ENCODE data around the gene MAP1LC3A.

MAP1LC3A gene

GRCh38 chr20:34578521-34578920 is 20.0 kb downstream of the MAP1LC3A start:
- DNase-seq: no peak

DNA sequence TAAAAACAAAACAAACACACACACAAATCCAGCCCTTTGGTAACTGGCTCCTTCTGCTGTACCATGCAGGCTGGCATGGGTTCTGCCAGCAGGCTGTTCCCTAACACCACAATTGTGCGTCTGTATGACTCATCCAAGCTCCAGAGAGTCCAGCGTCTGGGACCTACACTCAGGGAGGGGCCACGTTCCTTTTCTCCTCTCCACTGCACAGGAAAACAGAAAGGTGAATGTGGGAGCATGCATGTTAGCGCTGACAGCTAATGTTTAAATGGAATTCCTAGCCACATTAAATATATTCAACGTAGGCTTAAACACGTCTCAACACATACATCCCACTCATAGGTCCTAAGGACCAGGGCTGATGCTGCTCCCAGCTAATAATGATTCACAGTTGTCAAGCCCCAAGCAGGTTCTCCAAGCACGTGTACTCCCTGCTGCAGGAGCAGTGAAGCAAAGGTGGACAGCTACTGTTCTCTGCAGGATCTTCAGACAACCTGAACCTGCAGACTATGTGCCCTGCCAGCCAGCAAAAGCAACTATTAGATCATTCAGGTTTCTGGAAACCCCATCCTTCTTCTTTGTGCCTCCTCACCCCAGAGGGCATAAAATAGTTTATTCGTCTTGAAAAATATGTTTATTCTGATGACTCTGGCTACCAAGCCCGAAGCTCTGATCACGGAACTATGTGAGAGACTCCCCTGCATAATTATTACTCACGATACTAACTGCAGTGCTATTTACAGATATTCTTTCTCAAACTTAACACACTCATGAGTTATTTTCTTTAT is 20.9 kb downstream of the MAP1LC3A start:
- no peak for DNase-seq

DNA sequence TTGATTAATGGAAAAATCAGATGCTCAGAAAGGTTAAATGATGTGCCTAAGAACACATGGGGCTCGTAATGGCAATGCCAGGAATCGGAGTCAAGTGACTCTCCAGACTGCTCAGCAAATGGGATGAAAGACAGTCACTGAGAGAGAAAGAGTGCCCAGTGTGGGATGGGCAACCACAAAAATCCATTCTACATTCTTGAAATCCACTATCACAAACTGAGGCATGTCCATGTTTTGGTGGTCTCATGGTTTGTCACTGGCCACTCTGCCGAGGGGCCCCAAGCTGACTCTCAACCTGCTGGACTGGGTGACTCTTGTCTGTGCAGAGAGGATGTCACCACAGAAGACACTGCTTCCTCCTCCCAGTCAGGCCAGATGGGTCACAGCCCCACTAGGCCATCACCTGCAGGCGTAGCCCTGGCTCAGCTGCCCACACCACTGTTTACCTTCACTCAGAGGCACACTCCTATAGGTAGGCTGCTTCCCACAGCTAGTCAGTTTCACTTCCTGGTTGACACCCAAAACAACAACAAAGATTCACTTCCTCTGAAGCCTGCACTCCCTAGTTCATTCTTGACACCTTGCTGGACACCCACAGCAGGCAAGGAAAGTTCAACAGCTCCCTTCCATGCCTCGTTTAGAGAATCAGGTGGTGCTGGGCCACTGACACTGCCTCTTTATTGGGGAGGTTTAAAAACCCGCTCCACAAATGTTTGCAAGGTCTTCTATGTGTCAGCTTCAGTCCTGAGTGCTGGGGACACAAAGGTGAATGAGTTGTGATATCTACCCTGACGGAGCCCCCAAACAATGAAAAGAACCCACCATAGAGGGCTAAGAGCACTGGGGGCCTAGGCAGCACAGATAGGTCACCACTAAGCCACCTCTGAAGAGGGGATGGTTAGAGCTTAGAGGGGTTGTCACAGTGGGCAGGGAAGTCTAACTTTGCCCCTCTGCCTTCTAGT is 21.7 kb downstream of the MAP1LC3A start:
- DNase-seq: no peak

GRCh38 chr20:34581341-34582184 is 23.0 kb downstream of the MAP1LC3A start:
- peak; percentile 40 for DNase-seq

DNA sequence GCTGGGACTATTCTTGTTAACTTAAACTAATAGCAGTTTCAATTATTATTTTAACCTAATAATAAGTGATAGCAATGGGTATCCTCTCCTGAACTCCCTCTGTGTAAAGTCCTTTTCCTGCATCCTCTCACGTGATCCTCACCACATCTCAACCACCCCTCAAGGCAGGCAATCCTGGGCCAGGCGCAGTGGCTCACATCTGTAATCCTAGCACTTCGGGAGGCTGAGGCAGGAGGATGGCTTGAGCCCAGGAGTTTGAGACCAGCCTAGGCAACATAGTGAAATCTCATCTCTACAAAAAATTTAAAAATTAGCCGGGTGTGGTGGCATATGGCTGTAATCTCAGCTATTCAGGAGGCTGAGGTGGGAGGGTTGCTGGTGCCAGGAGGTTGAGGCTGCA is 23.7 kb downstream of the MAP1LC3A start:
- no peak for DNase-seq

DNA sequence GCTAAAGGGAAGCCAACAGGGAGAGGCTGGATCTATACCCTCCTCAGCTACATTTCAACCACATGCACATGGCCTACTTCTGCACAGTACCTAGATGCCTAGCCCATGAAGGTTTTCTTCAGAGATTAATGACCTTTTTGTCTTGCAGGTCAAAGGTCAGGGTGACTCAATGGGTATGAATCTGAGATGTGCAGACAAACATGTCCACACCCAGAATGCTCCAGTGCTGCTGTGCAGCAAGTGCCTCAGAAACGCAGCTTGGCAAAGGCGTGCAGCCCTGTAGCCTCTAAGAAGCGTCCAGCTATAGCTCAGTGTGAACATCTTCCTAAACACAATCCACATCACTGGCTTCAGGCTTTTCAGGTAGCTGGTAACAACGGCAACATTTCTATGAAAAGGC is 24.4 kb downstream of the MAP1LC3A start:
- DNase-seq: no peak

- DNase-seq: no peak
Measured at GRCh38 chr20:34583544-34583943, 25.0 kb downstream of the MAP1LC3A start.

DNA sequence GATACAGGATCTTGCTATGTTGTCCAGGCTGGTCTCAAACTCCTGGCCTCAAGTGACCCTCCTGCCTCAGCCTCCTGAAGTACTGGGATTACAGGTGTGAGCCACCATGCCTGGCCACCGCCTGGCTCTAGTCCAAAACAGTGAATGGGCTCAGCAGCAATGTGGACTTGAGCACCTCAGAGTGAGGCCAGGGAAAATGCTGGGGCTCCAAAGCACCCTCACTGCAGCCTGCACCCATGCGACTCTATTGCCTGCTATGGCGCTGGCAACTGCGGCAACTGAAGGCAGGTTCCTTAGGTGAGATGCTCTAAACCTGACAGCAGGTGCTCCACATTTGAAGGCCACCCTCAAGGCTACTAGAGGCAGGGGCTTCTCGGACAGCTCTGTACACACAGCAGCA is 26.5 kb downstream of the MAP1LC3A start:
- DNase-seq: no peak

- DNase-seq: no peak
Measured at GRCh38 chr20:34586488-34587163, 28.1 kb downstream of the MAP1LC3A start.

GRCh38 chr20:34595377-34596184 is 37.1 kb downstream of the MAP1LC3A start:
- no peak for DNase-seq

- no peak for DNase-seq
Measured at GRCh38 chr20:34600892-34601653, 42.6 kb downstream of the MAP1LC3A start.

DNA sequence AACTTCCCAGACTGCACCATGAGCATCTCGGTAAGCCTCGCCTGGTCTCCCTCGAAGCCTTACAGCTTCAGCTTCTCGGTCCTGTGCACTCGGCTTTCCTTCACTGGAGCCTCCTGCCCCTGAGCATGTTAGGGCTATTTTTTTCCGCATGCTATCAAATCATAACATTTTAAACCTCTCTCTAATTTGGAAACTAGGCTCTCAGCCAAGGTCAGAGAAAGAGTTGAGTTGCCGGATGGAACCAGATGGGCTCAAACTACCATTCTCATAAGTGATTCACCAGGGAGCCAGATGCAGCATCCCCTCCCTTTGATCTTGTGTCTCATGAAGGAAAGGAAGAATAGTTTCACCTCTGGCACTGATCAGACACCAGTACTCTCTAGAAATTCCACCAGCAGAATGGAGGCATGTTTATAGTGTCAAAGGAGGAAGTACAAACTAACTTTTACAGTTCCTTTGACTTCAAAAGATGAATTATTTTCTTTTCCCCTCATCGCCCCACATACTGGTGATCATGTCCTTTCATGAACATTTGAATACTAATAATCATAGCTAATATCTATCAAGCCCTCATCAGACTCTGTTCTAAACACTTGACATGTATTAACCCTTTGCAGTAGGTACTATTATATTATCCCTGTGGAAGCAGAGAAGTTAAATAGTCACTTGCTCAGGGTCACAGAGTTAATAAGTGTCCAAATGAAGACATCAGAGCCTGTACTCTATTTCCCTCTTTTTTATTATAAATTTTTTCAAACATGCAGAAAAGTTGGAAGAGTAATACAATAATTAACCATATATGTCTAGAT is 46.7 kb downstream of the MAP1LC3A start:
- DNase-seq: no peak

DNA sequence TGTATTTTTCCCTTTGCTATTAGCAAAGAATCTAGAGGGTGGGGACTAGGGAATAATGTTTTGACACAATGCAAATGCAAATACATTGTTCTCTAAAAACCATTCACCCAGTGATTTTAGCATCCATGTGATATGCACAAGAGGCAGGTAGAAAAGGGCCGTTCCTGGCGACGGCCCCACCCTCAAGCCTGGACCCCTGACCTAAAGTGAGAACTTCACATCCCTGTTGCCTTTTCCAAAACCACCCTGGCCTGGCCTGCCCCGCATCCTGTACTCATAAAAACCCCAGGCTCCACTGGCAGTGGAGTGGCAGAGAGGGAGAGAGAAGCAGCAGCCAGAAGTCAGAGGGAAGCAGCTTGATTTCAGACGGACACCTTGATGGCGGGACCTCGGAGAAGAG is 48.5 kb downstream of the MAP1LC3A start:
- DNase-seq: no peak
